ENCODE measurements around the gene PLEKHA5. TPM values are rescaled to one million over a fixed set of nuclear protein-coding genes. Genes with fewer than 3 reads are reported as not detected.
A peak's percentile ranks its signal among the peaks of the same experiment; 100 is the strongest.
"Not testable (repeated sequence)": the region's sequence is repeated elsewhere in the genome, so short reads cannot be mapped to it uniquely, and the experiment has no call there.

Gene PLEKHA5
- polyA plus RNA-seq, 3 donors: 97.4 to 117 (median 98.7) TPM

- no peak for DNase-seq (ENCODE audit: low read depth in 3 of 3, low spot score in 2 of 3)
Measured at GRCh38 chr12:19161216-19161615, 31.7 kb downstream of the PLEKHA5 start.

GRCh38 chr12:19165451-19165850 is 35.9 kb downstream of the PLEKHA5 start:
- DNase-seq (ENCODE audit: low read depth in 3 of 3, low spot score in 2 of 3): no peak

- DNase-seq (ENCODE audit: low read depth in 3 of 3, low spot score in 2 of 3): no peak
Measured at GRCh38 chr12:19166387-19166786, 36.9 kb downstream of the PLEKHA5 start.

DNA sequence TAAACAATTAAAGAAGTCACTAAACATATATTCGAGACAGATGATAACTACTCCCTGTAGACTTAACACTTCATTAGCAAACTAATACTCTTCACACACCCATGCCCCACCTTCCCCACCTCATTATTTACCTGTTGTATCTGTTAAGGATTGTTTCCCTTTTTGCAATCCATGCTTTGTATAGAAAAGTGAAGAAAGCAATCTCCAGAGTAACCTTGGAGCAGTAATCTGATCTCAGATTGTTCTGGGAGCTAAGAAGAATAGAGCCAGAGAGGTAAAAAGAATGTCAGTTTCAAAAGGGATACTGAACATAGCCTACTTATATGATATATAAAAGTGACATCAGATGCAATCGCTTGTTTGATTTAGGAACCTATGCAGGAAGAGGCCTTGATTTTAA is 37.4 kb downstream of the PLEKHA5 start:
- DNase-seq (ENCODE audit: low read depth in 3 of 3, low spot score in 2 of 3): no peak

- no peak for DNase-seq (ENCODE audit: low read depth in 3 of 3, low spot score in 2 of 3)
Measured at GRCh38 chr12:19167708-19168107, 38.2 kb downstream of the PLEKHA5 start.

- DNase-seq (ENCODE audit: low read depth in 3 of 3, low spot score in 2 of 3): no peak
Measured at GRCh38 chr12:19168644-19169043, 39.1 kb downstream of the PLEKHA5 start.

DNA sequence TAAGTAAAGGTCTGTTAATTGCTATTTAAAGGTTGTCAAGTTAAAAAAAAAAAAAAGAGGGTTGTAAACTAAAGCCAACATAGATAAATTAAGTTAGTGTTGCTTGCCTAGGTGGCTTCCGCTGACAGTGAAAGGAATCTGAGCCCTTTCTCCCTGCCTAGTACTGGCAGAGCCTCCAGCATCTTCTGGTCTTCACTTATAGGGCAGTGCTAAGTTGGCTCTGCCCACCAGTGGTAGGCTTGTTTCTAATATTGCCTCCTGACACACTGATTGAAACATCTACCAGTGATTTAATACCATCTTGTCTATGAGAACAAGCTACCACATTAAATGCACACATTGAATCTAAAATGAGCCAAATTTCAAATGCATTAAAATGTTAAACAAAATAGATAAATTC is 39.7 kb downstream of the PLEKHA5 start:
- no peak for DNase-seq (ENCODE audit: low read depth in 3 of 3, low spot score in 2 of 3)

DNA sequence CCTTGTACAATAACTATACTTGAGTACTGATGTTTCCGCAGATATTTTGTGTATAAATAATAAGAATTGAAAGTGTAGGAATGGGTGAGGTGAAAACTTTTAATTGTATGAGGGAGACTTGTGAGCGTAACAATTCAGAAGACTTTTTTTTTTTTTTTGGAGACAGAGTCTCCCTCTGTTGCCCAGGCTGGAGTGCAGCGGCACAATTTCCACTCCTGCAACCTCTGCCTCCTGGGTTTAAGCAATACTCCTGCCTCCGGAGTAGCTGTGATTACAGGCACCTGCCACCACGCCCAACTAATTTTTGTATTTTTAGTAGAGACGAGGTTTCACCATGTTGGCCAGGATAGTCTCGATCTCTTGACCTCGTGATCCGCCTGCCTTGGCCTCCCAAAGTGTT is 40.8 kb downstream of the PLEKHA5 start:
- DNase-seq (ENCODE audit: low read depth in 3 of 3, low spot score in 2 of 3): not testable (repeated sequence)

- no peak for DNase-seq (ENCODE audit: low read depth in 3 of 3, low spot score in 2 of 3)
Measured at GRCh38 chr12:19171731-19172130, 42.2 kb downstream of the PLEKHA5 start.

DNA sequence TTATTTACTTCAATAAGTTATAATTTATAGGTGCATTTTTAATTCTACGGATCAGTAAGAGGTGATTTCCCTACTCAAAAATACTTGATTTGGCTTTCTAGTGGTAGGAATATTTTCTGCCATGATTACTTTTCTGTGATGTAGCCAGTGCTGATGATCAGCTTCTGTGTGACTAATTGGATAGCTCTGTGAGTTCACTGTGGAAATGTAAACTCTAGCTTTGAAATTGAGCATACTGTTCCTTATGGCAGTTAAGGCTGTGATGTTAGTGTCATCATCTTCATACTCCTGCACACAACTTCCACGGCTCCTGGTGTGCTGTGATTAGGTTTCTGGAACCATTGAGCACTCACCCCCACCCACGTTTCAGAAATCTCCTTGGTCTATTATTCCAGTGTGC is 48.2 kb downstream of the PLEKHA5 start:
- no peak for DNase-seq (ENCODE audit: low read depth in 3 of 3, low spot score in 2 of 3)

GRCh38 chr12:19179986-19180385 is 50.5 kb downstream of the PLEKHA5 start:
- no peak for DNase-seq (ENCODE audit: low read depth in 3 of 3, low spot score in 2 of 3)

DNA sequence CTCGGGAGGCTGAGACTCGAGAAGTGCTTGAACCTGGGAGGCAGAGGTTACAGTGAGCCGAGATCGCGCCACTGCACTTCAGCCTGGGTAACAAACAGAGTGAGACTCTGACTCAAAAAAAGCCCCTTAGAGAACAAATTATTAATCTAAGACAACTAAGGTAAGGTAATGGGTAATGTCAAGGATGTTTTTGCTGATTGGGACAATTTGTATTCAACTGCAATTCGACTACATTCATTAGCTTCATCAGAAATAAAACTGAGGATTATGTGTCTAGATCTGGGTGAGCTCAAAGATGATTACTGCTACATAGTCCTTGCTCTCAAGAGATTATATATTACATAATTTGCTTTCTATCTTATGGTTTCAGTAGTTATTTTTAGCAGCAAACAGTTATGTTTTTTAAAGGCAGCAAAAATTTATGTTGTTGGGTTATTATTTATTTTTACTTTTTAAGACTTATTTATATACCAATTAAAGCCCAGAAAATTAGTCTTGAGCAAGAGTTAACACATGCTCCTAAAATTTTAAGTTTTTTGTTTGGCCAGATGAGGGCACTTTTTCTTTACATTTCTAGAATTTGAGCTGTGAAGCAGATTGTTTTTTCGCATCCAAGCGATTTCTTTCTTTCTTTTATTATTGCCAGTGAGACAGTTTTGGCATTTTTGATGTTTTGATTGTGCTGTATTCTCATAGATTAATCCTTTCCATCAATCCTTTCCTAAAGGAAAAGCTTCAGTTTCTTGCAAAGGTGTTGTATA is 52.3 kb downstream of the PLEKHA5 start:
- DNase-seq (ENCODE audit: low read depth in 3 of 3, low spot score in 2 of 3): no peak

- DNase-seq (ENCODE audit: low read depth in 3 of 3, low spot score in 2 of 3): no peak
Measured at GRCh38 chr12:19183121-19183838, 53.7 kb downstream of the PLEKHA5 start.

DNA sequence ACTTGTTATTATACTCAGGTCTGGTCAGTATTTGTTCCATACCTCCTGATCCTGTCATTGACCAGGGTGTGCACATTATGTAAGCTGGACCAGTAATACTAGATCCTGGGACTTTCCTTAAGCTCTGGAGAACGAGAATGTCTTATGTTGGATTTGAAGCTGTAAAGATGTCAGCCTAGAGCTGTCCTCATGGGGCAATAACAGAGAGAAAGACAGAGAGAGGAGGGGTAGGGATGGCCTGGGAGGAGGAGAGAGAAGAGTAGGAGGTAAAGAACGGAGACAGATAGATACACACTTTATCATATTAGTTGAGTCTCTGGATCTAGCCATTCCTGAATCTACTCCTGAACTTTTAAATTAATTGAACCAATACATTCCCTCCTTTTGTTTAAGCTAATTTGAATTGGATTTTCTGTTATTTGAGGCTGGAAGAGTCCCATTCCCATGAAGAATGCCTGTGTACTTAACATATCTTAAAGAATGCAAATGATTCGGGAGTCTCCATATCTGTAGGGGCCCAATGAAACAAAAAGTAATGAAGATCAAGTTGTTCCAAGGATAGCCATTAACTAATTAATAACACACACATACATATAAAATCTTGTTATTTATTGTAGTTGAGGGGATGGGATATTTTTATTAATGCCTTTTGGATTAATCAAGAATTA is 55.9 kb downstream of the PLEKHA5 start:
- DNase-seq (ENCODE audit: low read depth in 3 of 3, low spot score in 2 of 3): no peak

DNA sequence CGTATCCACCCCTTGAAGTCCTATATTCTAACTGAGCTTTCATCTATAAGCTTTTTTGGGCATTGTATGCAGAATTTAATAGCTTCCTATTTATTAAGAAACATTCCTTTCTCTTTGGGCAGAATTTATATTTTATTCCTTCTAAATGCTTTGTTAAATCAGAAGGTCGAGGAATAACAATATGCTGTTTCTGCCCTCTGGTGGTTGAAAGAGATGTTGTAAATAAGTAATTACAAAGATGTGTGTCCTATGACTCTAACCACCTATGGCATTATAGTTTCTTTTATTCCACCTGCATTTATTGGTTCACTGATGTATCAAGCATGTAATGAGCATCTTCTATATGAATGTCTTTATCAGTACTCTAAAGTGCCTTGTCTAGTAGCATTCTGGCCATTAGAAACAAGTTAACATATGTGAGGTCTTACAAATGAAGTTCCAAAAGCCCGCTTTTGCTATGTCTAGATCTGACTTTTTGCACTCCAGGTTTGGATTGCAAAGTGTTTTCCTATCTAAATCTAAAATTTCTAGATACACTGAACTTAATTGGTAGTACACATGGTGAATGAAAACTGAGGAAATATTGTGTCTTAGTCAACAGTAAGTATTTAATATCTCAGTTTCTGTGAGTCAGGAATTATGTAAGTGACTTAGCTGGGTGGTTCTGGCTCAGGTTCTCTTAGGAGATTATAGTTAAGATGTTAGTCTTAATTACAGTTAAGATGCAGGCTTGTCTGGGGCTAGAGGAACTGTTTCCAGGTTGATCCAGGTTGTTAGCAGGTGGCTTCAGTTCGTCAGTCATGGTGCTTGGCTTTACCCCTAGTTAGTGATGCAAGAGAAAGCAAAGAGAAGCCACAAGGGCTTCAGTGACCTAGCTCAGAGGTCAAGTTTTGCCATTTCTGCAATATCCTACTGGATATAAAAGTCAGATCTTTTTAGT is 57.5 kb downstream of the PLEKHA5 start:
- DNase-seq (ENCODE audit: low read depth in 3 of 3, low spot score in 2 of 3): peak; percentile 34 to 50 (median 43)

DNA sequence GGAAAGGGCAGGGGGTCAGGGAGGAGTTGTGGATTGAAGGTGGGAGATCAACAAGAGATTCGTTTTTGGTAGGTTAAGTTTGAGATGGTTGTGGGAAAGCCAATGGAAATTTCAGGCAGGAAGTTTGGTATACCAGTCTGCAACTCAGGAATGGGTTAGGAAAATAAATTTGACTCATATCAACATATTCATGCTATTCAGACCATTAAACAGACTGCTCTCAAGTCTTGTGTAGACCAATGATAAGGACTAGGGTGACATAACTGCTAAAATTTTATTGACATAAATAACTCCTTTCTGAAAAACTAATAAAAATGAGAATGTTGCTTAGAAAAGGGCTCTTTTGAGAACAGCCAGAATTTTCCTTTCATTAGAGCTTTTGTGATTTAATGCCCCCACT is 60.0 kb downstream of the PLEKHA5 start:
- no peak for DNase-seq (ENCODE audit: low read depth in 3 of 3, low spot score in 2 of 3)

DNA sequence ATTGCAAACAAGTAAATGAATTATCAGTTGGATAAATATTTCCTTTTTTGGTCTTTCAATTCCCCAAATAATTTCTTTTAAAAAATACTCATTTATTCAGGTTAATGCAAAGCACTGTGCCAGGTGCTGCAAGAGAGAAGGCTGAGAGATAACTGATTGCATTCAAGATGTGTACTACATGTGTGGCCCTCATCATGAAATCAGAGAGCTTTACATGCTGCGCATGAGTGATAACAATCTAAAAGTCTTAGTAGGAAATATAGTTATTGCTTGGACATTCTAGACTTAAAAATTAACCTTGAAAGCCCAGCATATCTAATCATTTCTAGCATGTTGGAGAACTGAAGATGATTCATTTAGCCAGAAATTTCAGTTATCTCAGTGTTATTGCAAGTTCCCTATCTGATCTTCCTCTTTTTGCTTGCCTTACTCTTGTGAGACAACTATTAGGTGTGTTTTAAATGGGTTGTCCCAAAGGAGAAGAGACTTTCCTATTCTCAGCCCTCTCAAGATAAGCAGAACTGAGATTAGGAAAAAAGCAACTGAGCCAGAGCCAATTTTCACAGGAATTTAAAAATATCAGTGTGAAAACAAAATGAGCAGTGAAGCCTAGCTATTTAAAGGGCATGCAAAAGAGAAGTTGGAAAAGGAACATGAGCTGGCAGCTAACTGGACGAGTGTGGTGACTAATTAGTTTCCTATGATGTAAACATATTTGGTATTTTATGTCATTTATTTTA is 60.9 kb downstream of the PLEKHA5 start:
- no peak for DNase-seq (ENCODE audit: low read depth in 3 of 3, low spot score in 2 of 3)

- no peak for DNase-seq (ENCODE audit: low read depth in 3 of 3, low spot score in 2 of 3)
Measured at GRCh38 chr12:19191089-19191488, 61.6 kb downstream of the PLEKHA5 start.

GRCh38 chr12:19191563-19191962 is 62.0 kb downstream of the PLEKHA5 start:
- DNase-seq (ENCODE audit: low read depth in 3 of 3, low spot score in 2 of 3): no peak

DNA sequence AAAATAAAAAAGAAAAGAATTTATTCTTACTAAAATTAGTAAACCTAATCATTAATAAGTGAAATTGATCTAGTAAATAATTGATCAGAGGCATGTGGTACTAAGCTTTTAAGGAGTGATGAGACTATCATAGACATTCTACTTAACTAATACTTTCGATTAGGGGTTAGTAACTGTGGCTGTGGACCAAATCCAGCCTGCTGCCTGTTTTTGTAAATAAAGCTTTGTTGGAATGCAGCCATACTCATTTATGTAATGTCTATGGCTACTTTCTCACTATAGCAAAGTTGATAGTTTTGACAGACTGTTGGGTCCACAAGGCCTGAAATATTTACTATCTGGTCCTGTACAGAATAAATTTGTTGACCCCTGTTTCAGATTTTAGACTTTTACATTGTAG is 63.2 kb downstream of the PLEKHA5 start:
- no peak for DNase-seq (ENCODE audit: low read depth in 3 of 3, low spot score in 2 of 3)
